ENCODE data around the gene KIF18B.
"Not testable (repeated sequence)": the region's sequence is repeated elsewhere in the genome, so short reads cannot be mapped to it uniquely, and the experiment has no call there.

Gene KIF18B

DNA sequence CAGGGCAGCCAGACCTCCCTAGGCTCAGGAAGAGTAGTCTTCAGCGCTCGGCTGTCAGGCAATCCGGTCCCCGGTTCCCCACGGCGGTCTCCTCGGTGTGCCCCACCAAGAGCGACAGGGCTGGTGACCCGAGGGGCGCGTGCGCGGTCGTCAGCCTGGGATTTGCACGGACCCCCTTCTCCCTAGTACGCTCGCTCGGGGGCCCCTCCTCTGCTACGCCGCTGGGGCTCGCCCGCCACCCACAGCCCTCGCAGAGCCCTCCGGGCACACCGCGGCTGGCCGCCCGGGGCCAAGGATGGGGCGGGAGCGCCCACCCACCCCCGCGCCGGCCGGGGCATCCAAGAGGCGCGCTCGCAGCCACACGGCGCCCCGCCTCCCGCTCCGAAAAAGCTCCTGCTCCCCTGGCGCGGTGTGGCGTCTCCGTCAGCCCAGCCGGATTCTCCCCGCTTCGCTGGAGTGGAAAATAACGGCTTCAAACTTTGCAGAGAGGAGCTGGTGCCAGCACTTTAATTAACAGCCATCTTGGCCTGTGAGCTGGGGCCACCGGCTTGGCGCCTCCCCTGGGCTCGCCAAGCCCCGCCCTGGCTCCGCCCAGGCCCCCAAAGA, 22.7 kb upstream of the KIF18B start:
- intact Hi-C loops (cut with DNase I), result no loop called here
- peak in 8 of 10 donors; percentile 36 to 92 (median 64) for DNase-seq

DNA sequence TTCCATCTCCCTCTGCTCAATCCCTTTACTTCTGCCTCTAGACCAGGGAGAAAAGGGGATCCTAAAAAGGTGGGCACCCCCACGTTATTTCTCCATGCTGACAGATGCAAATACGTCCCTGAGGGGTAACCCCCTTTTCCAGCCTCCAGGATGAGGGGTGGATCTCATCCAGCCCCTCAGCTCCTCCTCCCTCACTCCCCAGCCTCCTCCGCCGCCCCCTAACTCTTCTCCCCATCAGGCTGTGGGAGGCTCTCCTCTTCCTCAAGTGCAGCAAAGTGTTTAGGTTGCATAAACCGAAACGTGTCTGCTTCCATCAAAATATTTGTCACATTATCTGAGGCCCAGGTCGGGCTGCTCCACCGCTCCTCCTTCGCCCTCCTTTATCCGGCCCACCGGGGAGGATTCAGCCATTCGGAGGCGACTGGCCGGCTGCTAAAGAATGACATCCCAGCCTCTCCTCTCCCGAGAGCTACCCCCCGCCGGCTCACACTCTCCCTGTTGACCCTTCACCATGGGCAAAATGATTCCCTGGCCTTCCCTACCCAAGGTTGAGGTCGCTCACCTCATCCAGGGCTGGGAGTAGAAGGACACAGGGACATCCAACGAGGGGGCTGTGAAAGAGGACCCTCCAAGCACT, 21.7 kb upstream of the KIF18B start:
- intact Hi-C loops (cut with DNase I), result no loop called here
- no peak for DNase-seq

- peak; percentile 66 to 97 (median 77) for DNase-seq
- intact Hi-C loops (cut with DNase I), result no loop called here
These were observed 20.9 kb upstream of the KIF18B start, which contains the start of gene C1QL1 for GRCh38 chr17:44968225-44969143. TSS of gene C1QL1 (minus strand) at chr17:44968303. CDS start at chr17:44968048, 255 bp downstream.

DNA sequence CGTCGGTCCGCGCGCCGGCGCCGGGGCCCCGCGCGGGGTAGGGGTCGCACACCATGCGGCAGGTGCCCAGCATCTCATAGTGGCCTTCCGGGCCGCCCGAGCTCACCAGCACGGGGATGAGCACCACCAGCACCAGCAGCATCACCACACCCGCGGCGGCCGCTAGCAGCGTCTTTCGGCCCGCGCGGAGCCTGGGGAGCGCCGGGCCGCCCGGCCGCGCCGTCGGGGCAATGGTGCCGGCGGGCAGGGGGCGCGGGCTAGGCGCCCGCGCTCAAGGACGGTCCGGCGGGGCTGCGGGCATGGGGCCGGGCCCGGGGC, 20.3 kb upstream of the KIF18B start:
- DNase-seq, result no peak
- intact Hi-C loops (cut with DNase I), result no loop called here

DNA sequence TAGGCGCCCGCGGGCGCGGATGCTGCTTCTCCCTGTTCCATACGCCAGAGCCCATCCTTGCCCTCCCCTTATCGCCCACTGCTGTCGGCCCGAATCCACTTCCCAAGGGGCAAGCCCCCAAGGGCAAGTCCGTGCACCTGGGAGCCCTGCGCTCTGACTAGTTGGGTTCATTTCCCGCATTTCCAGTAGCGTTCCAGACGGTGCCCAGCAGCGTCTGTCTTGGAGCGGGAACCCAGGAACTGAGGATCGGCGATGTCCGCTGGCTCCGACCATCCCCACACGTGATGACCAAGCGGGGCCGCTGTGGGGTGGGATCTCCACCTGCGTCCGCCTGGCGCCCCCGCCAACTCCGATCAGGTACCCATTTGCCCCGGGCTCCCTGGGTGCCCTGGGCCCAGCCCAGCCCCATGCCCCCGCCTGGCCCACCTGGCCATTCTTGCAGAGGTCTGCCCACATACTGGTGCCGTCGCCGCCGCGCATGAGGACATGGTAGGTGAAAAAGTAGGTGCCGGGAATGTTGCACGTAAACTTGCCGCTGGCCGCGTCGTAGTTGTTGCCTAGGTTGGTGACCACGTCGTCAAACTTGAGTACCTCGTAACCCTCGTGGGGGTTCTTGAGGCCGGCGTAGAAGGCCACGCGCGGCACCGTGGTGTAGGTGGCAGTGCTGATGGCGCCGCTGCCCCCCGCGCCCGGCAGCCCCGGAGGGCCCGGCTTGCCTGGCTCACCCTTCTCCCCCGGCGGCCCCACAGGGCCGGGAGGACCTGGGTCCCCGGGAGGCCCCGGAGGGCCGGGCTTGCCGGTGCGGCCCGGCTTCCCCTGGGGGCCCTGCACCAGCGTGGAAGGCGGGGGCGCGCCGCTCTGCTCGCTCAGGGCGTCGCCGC, 19.7 kb upstream of the KIF18B start:
- intact Hi-C loops (cut with DNase I), result no loop called here
- no peak for DNase-seq

DNA sequence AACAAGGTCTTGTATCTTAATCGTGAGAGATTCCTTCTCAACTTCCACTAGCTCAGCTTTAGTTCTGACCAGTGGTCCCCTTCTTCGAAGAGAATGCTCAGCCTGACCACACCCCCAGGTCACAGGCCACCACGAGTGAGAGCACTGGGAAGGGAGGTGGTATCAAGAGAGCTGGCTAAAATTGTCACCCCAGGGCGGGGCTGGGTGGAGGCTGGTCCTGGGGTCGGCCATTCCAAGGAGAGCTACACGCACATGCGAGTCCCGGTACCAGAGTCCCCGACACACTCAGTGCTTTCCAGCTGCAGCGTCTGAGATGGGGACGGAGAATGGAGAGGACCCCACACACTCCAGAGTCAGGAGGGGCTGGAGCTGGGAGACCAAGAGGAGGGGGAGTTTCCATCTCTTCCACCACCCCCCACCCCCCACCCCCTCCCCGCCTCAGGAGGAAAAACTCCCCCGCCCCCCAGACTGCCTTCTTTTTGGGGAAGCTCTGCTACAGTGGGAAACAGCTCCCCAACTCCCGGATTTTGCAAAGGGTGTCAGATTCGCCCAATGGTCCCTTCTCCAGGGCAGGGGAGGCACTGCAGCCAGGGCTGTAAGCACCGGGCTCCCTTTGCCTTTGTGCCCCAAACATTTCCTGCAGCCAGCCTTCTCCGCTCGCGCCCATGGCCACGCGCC, 18.9 kb upstream of the KIF18B start:
- intact Hi-C loops (cut with DNase I), result no loop called here
- peak in 1 of 10 donors; percentile 77 for DNase-seq

GRCh38 chr17:44965481-44966234, 18.1 kb upstream of the KIF18B start:
- intact Hi-C loops (cut with DNase I), result no loop called here
- peak in 1 of 10 donors; percentile 7 for DNase-seq

- intact Hi-C loops (cut with DNase I), result no loop called here
- peak in 3 of 10 donors; percentile 9 to 58 (median 20) for DNase-seq
These were observed 14.4 kb upstream of the KIF18B start for GRCh38 chr17:44961921-44962350.

GRCh38 chr17:44960691-44961090, 13.1 kb upstream of the KIF18B start:
- intact Hi-C loops (cut with DNase I), result no loop called here
- DNase-seq, result peak in 3 of 10 donors; percentile 39 to 56 (median 42)

DNA sequence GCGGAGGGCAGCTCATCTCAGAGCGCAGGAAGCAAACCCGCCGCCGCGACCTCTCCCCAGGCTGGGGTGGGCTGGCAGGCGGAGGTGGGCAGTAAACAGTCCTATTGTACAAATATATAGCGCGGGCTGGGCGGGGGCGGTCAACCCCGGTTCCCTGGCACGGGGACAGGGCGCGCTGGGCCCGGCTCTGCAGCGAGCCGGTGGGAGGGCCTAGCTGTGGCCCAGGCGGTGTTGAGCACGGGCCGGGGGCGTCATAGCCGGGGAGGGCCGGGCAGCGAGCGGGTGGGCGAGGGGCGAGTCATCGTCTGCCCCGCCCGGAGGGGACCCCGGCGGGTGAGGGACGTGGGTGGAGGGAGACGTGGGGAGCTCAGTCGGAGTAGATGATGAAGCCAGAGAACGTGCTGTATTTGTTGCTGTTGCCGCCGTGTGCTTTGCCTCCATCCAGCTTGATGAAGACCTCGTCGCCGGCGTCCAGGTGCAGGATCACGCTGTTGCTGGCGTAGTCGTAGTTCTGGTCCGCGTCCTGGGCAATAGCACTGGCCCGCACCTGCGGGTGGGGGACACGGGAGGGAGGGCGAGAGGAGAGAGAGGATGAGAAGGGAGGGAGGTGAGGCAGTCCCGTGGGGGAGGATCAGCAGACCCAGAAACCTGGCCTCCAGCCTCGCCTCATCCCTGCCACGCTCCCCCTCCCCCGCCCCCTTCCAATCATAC, 12.4 kb upstream of the KIF18B start:
- DNase-seq, result peak in 3 of 10 donors; percentile 76 to 84 (median 79)
- intact Hi-C loops (cut with DNase I), result no loop called here

GRCh38 chr17:44956998-44957981, 9.7 kb upstream of the KIF18B start:
- intact Hi-C loops (cut with DNase I), result no loop called here
- DNase-seq, result peak in 3 of 10 donors; percentile 30 to 86 (median 75)

DNA sequence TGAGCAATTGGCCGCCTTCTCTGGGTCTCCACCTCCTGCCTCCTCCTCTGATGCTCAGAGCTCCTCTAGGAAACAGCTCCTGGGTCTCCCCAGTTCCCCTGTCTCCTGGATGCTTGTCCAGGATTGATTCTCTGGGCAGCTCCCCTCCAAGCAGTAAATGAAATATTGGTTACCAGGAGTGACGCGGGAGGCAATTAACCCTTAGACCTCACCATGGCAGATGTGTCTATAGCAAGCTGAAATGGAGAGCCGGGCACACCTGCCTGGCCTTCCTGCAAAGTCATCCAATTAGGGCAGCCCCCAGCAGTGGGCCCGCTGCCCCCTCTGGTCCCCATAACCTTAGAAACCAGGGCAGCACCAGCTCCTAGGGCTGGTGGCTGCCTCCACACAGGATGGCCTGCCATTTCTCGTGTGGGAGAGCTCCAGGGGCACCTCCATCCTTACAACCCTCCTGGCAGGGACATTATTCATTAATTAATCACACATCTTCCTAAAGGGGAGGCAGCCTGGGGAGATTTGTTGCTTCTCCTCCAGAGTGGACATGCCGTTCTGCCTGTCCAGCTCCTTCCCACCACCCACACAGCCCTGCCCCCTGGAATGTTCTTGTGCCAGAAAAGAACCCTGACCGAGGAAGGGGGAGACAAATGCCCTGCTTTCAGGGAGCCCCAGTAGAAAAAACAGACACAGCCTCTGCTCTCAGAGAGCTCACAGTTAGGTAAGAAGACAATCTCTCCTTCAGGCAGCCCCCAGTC, 8.3 kb upstream of the KIF18B start:
- peak in 2 of 10 donors; percentile 47 to 62 for DNase-seq
- intact Hi-C loops (cut with DNase I), result no loop called here

DNA sequence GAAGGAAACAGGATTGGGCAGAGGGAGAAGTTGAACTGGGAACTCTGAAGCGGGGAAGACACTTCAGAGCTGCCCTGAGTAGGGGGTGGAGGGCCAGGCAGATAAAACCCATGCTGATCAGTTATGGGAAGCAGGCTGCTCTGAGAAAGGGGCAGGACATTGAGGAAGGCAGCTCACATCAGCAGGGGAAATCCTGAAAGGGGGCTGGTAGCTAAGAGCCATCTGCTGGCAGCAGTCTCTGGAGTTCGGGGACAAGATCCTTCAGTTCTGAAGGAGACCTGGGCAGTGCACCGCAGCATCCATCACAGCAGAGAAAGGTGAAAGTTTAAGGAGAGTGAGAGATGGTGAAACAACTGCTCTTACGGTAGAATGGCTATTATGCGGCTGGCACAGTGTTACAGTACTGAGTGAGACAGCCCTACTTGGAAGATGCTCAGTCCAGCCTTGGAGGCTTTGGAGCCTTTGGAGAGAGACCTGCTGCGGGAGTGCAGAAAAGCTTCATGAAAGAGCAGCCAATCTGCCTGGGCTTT, 5.4 kb upstream of the KIF18B start:
- intact Hi-C loops (cut with DNase I), result no loop called here
- DNase-seq, result peak in 2 of 10 donors; percentile 5 to 54

- peak in 1 of 10 donors; percentile 30 for DNase-seq
- intact Hi-C loops (cut with DNase I), result no loop called here
These were observed 782 bp upstream of the KIF18B start for GRCh38 chr17:44948315-44948795.

- intact Hi-C loops (cut with DNase I), result not testable (repeated sequence)
- DNase-seq, result peak in 2 of 10 donors; percentile 6 to 34
These were observed 1.9 kb downstream of the KIF18B start for GRCh38 chr17:44945652-44946051.

DNA sequence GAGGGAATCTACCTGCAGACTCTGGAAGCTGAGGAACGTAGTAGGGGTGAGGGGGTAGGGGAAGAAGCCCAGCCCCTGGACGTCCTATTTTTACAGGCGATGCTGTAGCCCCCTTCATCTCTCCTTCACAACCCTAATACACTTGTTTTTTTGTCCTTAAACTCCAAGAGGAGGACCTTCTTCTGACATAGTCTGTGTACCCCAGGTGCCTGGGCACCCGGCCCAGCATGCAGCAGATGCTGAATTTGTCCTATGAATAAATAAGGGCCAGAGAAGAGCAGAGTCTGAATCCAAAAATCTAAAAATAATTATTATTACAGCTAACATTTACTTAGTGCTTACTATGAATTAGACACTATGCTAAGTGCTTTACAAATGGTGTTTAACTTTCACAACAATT, 5.1 kb downstream of the KIF18B start:
- DNase-seq, result peak in 2 of 10 donors; percentile 52 to 86
- intact Hi-C loops (cut with DNase I), result no loop called here
